ENCODE results near the gene HOXC5.

HOXC5 gene

DNA sequence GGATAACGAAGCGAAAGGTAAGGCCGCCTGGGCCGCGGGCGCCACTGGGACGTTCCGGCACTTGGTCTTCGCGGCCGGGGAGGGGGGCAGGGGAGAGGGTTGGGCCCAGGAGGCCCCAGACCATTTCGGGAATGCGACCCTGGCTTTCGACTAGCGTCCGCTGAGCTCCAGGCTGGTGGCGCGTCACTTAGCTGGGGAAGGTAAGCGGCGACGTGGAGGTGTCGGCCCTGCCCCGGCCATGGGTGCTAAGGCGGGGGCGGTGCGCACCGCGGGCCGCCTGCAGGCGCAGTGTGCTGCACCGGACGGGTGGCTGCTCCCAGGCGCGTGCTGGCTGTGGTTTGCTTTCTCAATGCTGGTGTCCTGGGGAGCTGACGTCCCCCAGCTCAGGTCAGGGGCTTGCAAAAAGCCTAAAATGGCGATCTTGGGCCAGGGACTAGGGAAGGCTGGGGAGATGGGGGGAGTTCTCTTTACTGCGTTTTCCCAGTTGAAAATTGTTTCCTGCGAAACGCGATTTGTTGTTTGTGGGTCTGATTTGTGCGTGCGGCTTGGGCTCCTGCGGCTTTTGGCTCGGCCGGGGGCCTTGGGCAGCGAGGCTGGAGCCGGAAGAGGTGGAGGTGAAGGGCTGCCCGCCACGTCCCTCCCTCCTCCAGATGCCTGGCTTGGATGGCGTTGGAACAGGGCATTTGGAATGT, 46.7 kb upstream of the HOXC5 start:
- ChIA-PET POLR2A (ENCODE audit: low non-redundant PET) (interaction anchor here (0.5 to 0.6 kb wide), 2 partner anchors 9 to 367 kb away, joined by 3 read pairs; no protein-coding TSS in a partner anchor), CTCF (interaction anchor here (0.6 to 3.7 kb wide), 14 partner anchors 14 to 1898 kb away, joined by 3 to 25 read pairs (median 6); partner anchors contain the start of genes HOXC8 and HOXC9)
- DNase-seq (ENCODE audit: low spot score): no peak
- no peak overlapping the region for H3K27ac ChIP-seq
- TF ChIP-seq, protein P1, sequence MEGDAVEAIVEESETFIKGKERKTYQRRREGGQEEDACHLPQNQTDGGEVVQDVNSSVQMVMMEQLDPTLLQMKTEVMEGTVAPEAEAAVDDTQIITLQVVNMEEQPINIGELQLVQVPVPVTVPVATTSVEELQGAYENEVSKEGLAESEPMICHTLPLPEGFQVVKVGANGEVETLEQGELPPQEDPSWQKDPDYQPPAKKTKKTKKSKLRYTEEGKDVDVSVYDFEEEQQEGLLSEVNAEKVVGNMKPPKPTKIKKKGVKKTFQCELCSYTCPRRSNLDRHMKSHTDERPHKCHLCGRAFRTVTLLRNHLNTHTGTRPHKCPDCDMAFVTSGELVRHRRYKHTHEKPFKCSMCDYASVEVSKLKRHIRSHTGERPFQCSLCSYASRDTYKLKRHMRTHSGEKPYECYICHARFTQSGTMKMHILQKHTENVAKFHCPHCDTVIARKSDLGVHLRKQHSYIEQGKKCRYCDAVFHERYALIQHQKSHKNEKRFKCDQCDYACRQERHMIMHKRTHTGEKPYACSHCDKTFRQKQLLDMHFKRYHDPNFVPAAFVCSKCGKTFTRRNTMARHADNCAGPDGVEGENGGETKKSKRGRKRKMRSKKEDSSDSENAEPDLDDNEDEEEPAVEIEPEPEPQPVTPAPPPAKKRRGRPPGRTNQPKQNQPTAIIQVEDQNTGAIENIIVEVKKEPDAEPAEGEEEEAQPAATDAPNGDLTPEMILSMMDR (conservative IDR thresholded peaks at IDR 0.05; ENCODE audit: low read depth): no peak

DNA sequence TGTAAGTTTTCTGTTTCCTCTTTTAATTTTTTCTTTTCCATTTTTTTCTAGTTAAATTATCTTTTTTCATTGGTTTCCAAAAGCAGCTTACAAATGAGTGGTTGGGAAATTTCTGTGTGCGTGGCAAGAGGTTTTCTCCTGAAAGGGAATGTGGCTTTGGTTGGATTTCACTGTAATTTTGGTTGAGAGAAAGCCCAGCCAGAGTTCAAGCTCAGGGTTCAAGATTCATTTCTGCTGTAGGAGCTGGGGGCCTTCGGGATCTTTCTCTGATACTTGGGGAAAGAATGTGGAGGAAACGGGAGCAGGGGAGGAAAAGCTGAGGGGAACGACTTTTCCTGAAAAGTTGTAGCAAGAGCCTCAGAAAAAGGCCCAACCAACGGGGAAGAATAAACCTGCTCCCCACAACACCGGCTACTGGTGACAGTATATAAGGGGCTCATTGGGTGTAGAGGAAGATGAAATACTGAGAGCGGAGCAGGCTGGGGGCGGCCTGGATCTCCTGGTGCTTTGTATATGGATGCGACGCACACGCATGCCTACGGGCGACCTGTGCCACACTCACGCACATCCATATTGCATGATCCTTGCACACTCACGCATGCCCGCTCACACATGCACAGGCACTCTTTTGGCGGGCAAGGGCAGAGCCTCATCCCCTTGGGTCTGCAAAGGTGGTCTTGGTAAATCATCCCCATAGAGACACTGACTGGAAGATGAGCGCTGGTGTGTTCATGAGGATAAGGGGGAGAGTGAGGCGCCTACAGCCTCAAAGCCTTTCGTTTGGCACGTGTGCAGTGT, 46.0 kb upstream of the HOXC5 start:
- no peak overlapping the region for H3K27ac ChIP-seq
- ChIA-PET POLR2A (ENCODE audit: low non-redundant PET) (no interaction called here), CTCF (interaction anchor here (0.6 to 3.7 kb wide), 7 partner anchors 19 to 220 kb away, joined by 3 to 25 read pairs (median 5); partner anchors contain the start of gene HOXC8)
- TF ChIP-seq, protein P1 (conservative IDR thresholded peaks at IDR 0.05; ENCODE audit: low read depth): no peak
- DNase-seq (ENCODE audit: low spot score): no peak

DNA sequence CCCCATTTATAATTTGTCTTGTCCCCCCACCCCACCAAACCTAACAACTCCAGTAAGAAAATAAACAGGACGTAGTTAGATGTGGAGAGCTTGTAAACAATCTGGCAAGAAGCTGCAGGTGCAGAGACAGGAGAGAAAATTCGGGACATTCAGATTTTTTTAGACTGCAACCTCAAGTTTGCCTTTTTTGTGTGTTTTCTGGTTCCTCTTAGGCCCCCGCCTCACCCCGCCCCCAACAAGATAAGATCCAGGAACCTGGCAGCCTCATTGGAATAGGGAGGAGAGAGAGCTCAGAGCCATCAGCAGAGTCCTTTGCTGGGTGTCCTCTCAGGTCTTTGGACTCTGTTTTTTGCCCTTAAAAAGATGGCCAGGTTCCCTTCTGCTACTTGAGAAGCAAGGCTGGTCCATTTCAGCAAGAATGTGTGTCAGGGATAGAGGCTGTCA, 45.0 kb upstream of the HOXC5 start:
- TF ChIP-seq, protein P1 (conservative IDR thresholded peaks at IDR 0.05; ENCODE audit: low read depth): no peak
- ChIA-PET CTCF (interaction anchor here (0.6 to 3.7 kb wide), 8 partner anchors 12 to 241 kb away, joined by 3 to 25 read pairs (median 6); partner anchors contain the start of gene HOXC9), POLR2A (ENCODE audit: low non-redundant PET) (no interaction called here)
- H3K27ac ChIP-seq: no peak overlapping the region
- DNase-seq (ENCODE audit: low spot score): no peak

DNA sequence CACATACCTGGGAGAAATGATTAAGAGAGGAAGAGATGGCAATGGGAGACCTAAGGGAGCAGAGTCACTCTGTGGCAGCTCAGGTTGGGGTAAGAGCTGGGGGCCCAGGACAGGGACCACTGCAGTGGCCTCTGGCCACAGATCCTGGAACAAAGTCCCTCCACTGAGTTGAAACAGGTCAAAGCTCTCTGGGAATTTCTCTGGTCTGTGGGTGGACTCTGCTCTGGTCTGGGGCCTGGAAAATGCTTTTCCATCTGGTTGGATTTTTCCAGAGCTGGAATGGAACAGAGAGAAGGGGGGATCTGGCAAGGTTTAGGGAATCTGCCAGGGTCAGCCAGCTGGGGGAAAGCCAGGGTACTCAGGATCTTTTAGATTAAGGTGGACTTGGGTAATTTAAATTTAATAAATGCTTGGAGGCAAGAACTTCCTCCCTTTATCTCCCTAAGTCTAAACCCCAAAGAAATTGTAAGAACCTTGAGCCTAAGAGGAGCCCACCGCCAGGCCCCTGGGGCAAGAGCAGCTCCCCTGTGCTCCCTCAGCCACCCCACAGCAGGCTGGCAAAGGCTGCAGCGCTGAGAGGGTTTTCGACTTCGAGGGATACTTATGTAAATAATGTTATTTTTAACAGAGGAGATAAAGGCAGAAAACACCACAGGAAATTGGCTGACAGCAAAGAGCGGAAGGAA, 44.2 kb upstream of the HOXC5 start:
- H3K27ac ChIP-seq: no peak overlapping the region
- DNase-seq (ENCODE audit: low spot score): no peak
- TF ChIP-seq, protein P1 (conservative IDR thresholded peaks at IDR 0.05; ENCODE audit: low read depth): no peak
- POLR2A ChIA-PET (ENCODE audit: low non-redundant PET): no interaction called here
- CTCF ChIA-PET: interaction anchor here (0.6 to 1.5 kb wide), 5 partner anchors 11 to 213 kb away, joined by 3 to 9 read pairs (median 3); partner anchors contain the start of gene HOXC9

DNA sequence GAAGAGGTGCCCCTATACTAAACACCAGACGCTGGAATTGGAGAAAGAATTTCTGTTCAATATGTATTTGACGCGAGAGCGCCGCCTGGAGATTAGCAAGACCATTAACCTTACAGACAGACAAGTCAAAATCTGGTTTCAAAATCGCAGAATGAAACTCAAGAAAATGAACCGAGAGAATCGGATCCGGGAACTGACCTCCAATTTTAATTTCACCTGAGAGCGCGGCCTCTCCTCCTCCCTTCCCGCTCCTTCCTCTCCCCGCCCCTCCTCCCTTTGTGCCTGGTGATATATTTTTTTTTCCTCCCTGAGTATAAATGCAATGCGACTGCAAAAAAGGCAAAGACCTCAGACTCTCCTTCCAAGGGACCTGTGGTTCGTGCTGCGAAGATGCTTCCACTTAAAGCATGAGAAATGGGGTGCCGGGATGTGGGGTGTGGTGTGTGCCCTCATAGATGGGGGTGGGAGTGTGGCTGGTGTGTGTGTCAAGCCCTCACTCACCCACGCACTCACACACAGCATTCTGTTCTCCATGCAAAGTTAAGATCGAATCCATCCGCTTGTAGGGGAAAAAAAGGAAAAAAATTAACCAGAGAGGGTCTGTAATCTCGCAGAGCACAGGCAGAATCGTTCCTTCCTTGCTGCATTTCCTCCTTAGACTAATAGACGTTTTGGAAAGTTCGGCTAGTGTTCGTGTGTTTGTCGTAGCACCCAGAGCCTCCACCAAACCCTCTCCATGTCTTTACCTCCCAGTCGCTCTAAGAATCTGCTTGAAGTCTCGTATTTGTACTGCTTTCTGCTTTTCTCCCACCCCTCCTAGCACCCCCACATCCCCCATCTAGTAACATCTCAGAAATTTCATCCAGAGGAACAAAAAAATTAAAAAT, 43.4 kb upstream of the HOXC5 start:
- DNase-seq (ENCODE audit: low spot score): no peak
- TF ChIP-seq, protein P1 (conservative IDR thresholded peaks at IDR 0.05; ENCODE audit: low read depth): peak; percentile 57
- no peak overlapping the region for H3K27ac ChIP-seq
- POLR2A ChIA-PET (ENCODE audit: low non-redundant PET): no interaction called here
- CTCF ChIA-PET: interaction anchor here (0.7 to 1.5 kb wide), 3 partner anchors 13 to 212 kb away, joined by 3 to 9 read pairs (median 9); no protein-coding TSS in a partner anchor
